SW480 (cell line): ENCODE measurements around the gene TNRC6A.
"Not testable (repeated sequence)": the region's sequence is repeated elsewhere in the genome, so short reads cannot be mapped to it uniquely, and the experiment has no call there.

Source experiments
- DNase-seq: peaks from one replicate; pipeline ENCODE4 v3.0.0-alpha.2; 2016; ENCODE audit warnings: low spot score

The TNRC6A gene

GRCh38 chr16:24758373-24758772, 28.9 kb downstream of the TNRC6A start:
- no peak for DNase-seq

GRCh38 chr16:24759006-24759405, 29.6 kb downstream of the TNRC6A start:
- DNase-seq: no peak

- DNase-seq: no peak
Measured at GRCh38 chr16:24761526-24761925, 32.1 kb downstream of the TNRC6A start.

GRCh38 chr16:24764916-24765315, 35.5 kb downstream of the TNRC6A start:
- DNase-seq: no peak

- no peak for DNase-seq
Measured at GRCh38 chr16:24766057-24766456, 36.6 kb downstream of the TNRC6A start.

- no peak for DNase-seq
Measured at GRCh38 chr16:24769806-24770205, 40.4 kb downstream of the TNRC6A start.

GRCh38 chr16:24771132-24771778, 41.8 kb downstream of the TNRC6A start:
- no peak for DNase-seq

- DNase-seq: no peak
Measured at GRCh38 chr16:24771779-24772157, 42.3 kb downstream of the TNRC6A start.

GRCh38 chr16:24773771-24774427, 44.4 kb downstream of the TNRC6A start:
- DNase-seq: no peak

- no peak for DNase-seq
Measured at GRCh38 chr16:24774510-24774909, 45.1 kb downstream of the TNRC6A start.

- no peak for DNase-seq
Measured at GRCh38 chr16:24775455-24775854, 46.0 kb downstream of the TNRC6A start.

GRCh38 chr16:24776501-24777220, 47.2 kb downstream of the TNRC6A start:
- DNase-seq: no peak

- DNase-seq: no peak
Measured at GRCh38 chr16:24778671-24779070, 49.2 kb downstream of the TNRC6A start.

GRCh38 chr16:24781256-24781655, 51.8 kb downstream of the TNRC6A start:
- DNase-seq: no peak

- no peak for DNase-seq
Measured at GRCh38 chr16:24784121-24784520, 54.7 kb downstream of the TNRC6A start.

GRCh38 chr16:24789881-24790280, 60.4 kb downstream of the TNRC6A start:
- no peak for DNase-seq

- peak; percentile 4 for DNase-seq
Measured at GRCh38 chr16:24800586-24800985, 71.1 kb downstream of the TNRC6A start.

GRCh38 chr16:24801761-24802302, 72.4 kb downstream of the TNRC6A start:
- no peak for DNase-seq

GRCh38 chr16:24805484-24805883, 76.0 kb downstream of the TNRC6A start:
- DNase-seq: no peak

- DNase-seq: no peak
Measured at GRCh38 chr16:24807301-24807700, 77.8 kb downstream of the TNRC6A start.

- no peak for DNase-seq
Measured at GRCh38 chr16:24810951-24811843, 81.7 kb downstream of the TNRC6A start.

GRCh38 chr16:24812813-24813212, 83.4 kb downstream of the TNRC6A start:
- not testable (repeated sequence) for DNase-seq
